Activated CD8-positive, alpha-beta memory T cell treated with anti-CD3 and anti-CD28 coated beads for 1 hour (primary cell): ENCODE results near the gene KIFC3.
"Not testable (repeated sequence)": the region's sequence is repeated elsewhere in the genome, so short reads cannot be mapped to it uniquely, and the experiment has no call there.

Experiments used
- DNase-seq, 2 donors: peaks; one replicate each; pipeline ENCODE4 v3.0.0-alpha.2; 2020; ENCODE audit warnings: low read depth in 1 of 2; ENCODE audit errors: extremely low read depth in 1 of 2

The KIFC3 gene

DNA sequence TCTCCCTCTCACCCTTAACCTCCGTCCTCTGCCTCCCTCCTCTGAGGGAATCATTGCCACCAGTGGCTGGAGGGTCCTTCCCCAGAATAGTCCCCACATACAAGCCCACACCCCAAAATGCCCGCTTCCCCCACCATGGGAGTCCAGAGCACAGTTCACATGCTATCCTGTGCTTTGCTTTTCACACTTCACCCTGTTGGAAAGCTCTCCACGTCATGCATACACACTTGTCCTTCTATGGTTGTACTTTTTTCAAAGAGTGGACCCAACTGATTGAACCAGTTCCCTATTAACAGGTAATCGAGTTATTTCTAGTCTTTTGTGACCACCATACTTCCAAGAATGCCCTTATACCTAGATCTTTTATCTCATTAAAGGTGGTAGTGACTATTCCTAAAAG is 23.8 kb upstream of the KIFC3 start:
- no peak for DNase-seq

DNA sequence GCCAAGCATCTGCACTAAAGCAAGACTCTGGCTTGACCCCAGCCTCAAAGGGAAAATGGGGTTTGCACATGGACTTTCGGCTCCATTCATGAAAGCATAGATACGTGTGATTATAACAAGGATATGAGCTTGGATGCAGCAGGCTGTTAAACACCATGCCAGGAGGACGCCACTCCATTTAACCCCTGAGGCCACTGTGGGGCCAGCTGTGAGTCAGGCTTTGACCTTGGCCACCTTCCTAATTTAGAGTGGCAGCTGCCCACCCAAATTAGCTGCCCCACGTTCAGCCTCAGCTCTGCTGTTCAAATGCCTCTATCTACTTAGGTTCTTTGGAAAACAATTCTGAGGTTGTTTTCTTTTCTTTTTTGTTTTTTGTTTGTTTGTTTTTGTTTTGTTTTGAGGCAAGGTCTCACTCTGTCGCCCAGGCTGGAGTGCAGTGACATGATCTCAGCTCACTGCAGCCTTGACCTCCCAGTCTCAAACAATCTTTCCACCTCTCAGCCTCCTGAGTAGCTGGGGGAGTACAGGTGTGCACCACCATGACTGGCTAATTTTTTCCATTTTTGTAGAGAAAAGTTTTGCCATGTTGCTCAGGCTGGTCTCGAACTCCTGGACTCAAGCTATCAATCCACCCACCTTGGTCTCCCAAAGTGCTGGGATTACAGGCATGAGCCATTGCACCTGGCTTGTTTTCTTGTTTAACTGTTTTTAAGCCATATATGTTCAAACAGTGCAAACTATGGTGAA is 23.2 kb upstream of the KIFC3 start:
- no peak for DNase-seq

DNA sequence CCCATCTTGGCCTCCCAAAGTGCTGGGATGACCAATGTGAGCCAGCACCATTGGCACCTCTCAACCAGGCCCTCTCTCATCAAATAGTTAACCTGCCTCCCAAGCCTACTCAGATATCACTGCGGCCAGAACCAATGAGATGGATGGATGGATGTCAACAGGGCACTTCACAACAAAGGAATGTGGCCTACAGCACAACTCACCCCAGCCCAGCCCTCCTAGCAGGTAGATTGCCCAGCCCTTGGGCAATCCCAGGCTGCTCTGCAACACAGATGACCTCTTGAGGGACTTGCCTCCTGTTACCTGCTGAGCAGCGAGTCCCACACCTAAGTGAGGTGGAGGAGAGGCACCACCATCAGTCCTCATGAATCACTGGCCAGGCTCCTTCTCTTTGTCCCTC is 22.6 kb upstream of the KIFC3 start:
- no peak for DNase-seq

DNA sequence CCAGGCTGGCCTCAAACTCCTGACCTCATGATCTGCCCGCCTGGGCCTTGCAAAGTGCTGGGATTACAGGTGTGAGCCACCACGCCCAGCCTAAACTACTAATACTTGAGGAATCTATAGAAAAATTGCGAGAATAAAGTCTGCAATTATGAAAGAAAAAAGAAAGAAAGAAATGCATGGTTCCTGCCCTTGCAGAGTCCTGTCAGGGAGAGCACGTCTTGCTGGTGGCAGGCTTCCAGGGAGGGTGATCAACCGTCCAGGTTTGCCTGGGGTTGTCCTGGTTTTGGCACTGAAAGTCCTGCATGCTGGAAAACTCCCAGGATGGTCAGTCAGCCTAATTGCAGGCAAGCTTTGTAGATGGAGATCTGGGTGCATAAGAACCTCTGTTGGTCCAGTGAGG is 21.5 kb upstream of the KIFC3 start:
- DNase-seq, result no peak

DNA sequence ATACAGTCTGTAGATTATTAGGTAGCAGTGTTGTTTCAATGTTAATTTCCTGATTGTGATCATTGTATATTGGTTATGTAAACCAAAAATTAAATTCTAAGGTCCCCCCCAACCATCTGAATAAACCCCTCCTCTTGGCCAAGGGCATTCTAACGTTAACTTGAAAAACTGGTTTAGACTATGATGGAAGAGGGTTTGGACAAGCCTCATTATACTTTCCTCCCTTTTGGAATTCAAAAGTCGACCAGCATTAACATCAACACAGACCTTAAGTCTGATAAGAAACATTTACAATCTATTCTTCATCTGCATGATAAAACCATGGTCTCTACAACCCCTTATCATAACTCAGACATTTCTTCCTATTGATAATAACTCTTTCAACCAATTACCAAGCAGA is 20.6 kb upstream of the KIFC3 start:
- no peak for DNase-seq

DNA sequence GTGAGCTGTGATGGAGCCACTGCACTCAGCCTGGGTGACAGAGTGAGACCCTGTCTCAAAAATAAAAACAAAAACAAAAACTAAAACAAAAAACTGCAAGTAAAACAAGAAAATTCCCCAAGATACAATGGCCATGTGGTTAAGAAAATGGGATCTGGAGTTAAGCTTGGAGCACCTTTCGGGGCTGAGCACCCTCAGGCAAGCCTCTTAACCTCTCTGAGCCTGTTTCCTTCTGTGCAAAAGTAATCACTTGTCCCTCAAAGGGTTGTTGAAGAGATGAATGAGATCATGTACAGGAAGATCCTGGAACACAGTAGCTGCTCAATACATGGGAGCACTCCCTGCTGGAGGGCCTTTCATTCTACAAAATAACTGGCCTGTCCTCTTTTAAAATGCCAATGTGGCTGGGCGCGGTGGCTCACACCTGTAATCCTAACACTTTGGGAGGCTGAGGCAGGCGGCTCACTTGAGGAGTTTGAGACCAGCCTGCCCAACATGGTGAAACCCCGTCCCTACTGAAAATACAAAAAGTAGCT is 19.8 kb upstream of the KIFC3 start:
- no peak for DNase-seq

DNA sequence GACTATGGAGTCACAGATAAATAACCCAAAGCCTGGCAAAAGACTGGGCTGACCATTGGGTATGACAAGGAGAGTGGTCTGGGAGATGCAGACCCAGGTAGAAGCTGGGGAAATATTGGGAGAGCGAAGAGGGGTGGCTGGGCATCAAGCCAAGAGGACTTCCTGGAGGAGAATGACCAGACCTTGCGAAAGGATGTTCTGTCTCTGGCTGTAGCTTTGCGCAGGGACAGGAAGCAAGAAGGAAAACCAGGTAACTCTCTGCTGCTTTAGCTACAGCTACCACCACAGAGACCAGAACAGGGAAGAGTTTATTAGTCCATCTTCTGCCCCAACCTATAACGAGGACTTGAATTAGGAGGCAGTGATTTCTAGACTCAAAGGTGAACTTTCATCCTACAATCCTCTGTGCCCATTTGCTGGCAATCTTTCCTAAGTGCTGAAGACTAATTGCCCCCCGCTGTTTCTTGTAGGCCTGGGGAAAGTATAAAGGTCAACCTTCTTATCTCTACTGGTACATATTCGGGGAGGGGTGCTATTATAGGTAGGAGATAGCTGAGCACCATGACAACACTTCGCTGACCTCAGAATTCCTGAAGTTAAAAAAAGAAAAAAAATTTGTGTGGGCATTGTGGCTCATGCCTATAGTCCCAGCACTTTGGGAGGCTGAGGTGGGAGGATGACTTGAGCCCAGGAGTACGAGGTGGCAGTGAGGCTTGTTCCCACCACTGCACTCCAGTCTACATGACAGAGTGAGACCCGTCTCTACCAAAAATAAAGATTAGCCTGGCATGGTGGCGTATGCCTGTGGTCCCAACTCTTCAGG is 19.1 kb upstream of the KIFC3 start:
- DNase-seq, result no peak

DNA sequence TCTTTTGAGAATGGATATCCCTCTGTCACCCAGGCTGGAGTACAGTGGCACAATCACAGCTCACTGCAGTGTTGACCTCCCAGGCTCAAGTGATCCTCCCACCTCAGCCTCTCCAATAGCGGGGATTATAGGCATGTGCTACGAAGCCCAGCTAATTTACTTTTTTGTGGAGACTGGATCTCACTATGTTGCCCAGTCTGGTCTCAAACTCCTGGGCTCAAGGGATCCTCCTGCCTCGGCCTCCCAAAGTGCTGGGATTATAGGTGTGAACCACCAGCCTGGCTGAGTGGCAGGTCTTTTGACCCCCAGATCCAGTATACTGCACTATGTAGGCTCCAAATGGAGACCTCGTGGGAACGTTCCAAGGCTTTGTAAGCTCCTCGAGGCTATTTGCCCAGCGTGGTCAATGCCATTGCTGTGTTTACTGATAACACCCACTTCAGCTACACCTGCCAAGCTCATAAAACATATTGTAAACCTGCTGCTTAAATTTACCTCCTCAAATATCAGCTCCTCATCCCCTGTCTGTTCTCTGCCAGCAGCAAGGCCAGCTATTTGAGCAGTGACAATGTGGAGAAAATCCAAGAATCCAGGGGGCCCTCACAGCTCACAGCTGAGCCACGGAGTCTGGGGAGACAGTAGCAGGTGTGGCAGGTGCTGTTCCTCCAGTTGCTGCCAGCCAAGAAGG is 16.2 kb upstream of the KIFC3 start:
- DNase-seq, result no peak

DNA sequence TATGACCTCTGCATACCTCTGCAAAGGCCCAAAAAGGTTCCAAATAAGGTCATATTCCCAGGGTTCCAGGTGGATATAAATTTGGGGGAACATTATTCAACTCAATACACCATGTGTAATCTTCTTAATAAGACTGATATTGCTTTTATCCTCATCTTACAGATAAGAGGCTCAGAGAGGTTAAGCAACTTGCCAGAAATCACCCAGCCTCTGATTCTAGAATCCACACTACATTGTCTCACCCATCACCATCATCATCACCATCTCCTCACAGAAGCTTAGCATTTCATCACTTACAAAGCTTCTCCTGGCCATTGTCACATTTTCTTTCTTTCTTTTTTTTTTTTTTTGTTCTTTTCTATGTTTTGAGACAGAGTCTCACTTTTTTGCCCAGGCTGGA is 15.4 kb upstream of the KIFC3 start:
- no peak for DNase-seq

DNA sequence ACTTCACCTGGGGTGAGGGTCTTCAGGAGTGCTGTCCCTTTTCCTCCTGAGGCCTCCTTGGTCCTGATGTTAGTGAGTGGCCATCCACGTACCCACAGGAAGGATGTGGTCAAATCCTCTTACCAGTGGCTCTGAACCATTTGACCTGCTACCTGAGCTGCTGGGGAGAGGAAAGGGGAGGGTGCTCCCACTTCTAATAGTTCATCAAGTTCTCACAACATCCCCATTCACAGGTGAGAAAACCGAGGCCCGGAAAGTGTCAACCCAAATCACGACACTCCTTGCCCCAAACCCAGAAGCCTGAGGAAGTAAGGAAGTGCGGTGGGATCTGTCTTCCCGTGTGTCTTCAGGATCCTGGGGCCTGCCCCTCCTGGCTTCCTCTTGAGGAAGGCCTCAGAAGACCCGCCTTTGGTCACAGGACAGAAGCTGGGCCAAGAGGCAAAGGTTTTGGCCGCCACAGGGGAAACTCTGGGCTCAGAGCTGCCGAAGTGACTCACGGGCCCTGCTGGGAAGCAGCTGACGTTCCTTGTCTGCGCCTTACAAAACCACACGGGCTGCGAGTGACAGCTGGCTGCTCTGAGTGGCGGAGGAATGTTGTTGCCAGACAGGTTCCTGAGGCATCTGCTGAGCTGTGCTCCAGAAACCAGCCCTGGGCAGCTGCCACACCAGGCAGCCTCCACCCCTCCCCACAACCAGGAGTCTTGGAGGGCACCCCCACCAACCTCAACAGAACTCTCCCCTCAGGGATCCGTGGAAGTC is 13.9 kb upstream of the KIFC3 start:
- no peak for DNase-seq

DNA sequence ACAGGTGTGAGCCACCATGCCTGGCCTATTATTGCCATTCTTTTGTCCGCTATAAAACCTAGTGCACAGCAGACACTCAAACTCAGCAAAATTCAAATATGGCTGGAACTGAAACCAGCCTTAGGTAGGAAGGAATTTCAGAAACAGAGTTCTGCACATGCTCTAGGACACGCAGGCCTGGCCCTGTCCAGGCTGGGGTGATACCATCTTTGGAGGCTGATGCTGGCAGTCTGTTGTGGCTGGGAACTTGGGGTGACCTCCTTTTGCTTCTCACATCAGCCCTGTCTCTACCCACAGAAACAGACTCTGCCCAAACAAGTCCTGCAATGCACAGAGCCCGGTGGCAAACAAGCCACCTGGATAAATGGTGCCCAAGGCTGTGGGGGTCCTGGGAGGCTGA is 12.6 kb upstream of the KIFC3 start:
- no peak for DNase-seq

DNA sequence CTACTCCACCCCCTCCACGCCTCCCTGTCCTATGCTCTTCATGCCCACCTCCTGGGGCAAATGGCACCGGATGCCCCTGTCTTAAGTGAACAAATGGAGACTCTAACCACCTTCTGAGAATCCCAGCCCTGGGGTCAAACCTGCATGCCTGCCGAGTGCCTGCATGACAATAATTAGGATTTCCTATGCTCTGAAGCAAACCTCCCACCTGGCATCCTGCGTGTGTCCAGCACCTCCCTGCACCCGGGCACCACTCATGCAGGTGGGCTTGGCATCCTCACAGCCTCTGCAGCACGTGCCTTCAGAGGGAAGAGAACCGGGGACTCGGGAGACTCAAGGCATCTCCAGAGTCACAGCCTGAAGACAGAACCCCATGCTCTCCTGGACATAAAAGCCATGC is 11.2 kb upstream of the KIFC3 start:
- no peak for DNase-seq

DNA sequence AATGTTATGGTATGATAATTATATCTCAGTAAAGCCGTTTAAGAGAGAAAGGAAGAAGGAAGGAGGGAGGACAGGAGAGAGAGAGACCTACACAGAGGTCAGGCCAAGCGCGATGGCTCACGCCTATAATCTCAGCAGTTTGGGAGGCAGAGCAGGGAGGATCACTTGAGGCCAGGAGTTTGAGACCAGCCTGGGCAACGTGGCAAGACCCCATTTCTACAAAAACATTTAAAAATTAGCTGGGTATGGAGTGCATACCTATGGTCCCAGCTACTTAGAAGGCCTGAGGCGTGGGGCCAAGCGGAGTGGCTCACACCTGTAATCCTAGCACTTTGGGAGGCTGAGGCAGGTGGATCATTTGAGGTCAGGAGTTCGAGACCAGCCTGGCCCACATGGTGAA is 9.0 kb upstream of the KIFC3 start:
- not testable (repeated sequence) for DNase-seq

DNA sequence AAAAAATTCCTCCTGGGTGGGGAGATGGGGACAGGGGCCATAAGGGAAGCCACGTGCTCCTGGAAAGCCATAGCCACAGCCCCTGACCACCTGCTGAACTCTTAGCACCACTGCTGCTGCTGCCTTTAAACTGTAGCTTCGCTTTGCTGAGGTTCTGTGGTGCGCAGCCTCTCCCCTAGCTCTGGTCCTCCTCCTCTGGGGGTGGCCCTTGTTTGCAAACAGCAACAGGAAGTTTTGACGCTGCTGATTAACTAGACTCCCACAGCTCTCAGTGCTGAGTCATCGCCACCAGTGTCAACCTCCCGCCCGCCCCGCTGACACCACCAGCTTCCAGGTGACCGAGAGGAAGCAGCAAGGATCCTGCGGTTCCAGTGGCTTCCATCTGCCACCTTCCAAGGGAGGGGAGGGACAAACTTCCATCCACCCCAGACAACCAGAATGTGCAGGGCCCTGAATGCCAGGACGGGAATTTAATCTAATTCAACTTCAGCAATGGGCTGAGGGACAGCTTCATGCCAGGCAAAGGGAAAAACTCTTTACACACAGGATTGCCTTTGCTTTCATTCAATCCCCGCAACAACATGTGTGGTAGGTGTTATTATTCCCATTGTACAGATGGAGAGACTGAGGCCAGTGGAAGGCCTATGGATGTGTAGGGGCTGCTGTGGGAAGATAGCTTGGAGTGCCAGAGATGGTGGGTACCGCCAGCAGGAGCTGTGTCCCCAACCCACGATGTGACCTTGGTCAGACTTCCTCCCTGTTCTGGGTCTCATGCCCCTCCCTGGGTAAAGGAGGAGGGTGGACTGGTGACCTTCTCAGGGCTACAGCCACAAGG is 8.1 kb upstream of the KIFC3 start:
- DNase-seq, result peak; percentile 40 to 59

DNA sequence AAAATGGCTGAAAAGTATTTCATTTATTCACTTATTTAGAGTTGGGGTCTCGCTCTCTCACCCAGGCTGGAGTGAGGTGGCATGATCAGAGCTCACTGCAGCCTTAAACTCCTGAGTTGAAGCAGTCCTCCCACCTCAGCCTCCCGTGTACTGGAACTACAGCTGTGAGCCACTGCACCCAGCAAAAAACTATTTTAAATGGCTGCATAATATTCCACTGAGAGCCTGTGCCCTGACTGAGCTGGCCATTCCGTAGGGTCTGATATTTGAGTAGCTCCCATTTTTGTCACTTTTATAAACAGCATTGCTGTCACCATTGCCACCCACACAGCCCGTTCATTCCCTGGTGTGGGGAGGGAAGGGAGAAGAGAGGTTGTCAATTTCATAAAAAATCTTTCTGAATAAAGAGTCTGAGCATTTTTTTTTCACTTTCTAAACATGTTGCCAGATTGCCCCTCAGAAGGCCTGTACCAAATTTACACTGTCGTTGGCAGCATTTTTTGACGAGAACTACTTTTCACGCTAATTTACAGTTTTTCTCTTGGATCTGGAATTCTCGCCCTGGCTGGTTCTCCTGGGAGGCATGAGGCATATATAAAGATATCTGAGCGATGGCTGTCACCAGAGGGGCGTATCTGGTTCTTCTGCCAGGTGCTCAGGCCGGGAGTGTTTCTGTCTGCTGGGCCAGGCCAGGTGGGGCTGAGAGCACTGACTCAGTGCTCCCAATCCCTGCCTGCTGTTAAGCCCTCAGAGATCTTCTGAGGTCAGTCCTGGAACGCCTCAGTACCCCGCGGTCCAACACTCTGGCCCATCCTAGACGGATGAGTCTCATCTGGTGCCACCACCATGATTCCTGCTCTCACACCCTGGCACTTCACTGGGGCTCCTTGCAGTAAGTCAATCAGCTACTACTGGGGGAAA is 7.2 kb upstream of the KIFC3 start:
- no peak for DNase-seq

DNA sequence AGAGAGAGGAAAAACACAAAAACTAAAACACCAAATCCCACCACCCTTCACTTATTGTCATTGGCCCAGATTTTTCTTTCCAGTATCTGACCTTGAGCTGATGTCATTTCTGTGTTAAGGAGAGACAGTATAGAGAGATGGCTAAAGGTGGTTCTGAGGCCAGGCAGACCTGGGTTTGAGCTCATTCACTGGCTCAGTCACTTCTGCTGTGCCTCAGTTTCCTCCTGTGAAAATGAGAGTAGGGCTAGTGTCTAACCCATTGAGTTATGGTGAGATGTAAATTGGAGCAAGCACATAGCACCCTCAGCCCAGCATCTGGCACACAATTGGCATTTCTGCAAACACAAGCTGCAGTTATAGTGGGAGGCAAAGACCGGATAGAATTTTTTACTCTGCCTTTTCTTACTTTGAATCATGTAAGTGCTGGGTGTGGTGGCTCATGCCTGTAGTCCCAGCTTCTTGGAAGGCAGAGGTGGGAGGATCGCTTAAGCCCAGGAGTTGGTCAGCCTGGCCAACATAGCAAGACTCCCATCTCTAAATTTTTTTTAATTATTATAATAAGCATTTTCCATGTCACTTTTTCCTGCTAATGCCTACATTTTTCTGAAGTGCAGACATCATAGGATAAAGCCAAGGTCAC is 6.4 kb upstream of the KIFC3 start:
- DNase-seq, result no peak

DNA sequence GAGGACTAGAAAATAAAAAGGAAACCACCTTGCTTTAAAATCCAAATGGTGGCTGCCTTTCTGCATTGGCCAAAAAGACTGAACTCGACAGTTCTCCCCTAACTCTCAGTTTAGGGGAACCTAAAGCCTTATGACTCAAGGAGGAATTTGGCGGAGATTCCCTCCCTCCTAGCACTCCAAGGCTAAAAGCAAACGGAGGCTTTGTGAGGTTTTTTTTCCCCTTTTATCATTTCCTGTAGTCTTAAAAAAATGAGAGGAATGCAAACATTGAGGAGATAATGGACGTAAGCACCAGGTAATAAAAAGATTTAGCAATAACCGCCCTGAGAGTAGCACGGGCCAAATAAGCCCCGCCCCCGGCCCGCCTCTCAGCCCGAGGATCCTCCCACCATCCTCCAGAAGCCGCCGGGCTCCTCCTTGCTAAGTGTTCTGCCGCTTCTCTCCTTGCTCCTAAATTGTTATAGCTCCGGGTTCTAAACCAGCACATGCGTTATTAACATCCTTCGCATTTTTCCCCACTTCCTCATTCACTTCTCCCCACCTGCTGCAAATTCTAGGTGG is 5.8 kb upstream of the KIFC3 start:
- DNase-seq, result peak in 1 of 2 donors; percentile 39
